MG63 (cell line): ENCODE results near the gene PRMT7. TPM values are rescaled to one million over a fixed set of nuclear protein-coding genes. Genes with fewer than 3 reads are reported as not detected.

Experiments
- DNase-seq: peaks from one replicate; pipeline ENCODE4 v3.0.0-alpha.2; 2020
- H3K27me3 ChIP-seq: fragments of 250-450 bp; sonication (Bioruptor Pico); 2 replicates; pipeline ENCODE4 v1.5.1; 2020; ENCODE audit warnings: mild to moderate bottlenecking, moderate library complexity
- H3K36me3 ChIP-seq: fragments of 250-450 bp; sonication (Bioruptor Pico); 2 replicates; pipeline ENCODE4 v1.5.1; 2020; ENCODE audit warnings: mild to moderate bottlenecking, moderate library complexity
- H3K4me3 ChIP-seq: fragments of 250-450 bp; sonication (Bioruptor Pico); 2 replicates; pipeline ENCODE4 v1.5.1; 2020; ENCODE audit warnings: mild to moderate bottlenecking, moderate library complexity
- H3K9me3 ChIP-seq: fragments of 250-450 bp; sonication (Bioruptor Pico); 2 replicates; pipeline ENCODE4 v1.5.1; 2020; ENCODE audit warnings: mild to moderate bottlenecking, moderate library complexity
- total RNA-seq: library from RNA; depleted of rRNA; stranded (reverse); fragments of >200 nt; shearing (Covaris generic); gene quantifications from 2 replicates; pipeline ENCODE4 v1.2.3, GENCODE V29; 2014; ENCODE audit warnings: low replicate concordance

PRMT7 gene
- total RNA-seq, 1 experiment from 2014 or later = 81.1 TPM

GRCh38 chr16:68362947-68363657 lies 52.3 kb downstream of the PRMT7 start:
- no peak for DNase-seq
- H3K27me3 ChIP-seq = no peaks in the 10 kb centered on the region
- H3K4me3 ChIP-seq = no peak overlapping the region
- H3K9me3 ChIP-seq = no peaks in the 10 kb centered on the region
- H3K36me3 ChIP-seq = no peaks in the 10 kb centered on the region

- no peak overlapping the region for H3K4me3 ChIP-seq
- H3K36me3 ChIP-seq = no peaks in the 10 kb centered on the region
- H3K9me3 ChIP-seq = no peaks in the 10 kb centered on the region
- H3K27me3 ChIP-seq = no peaks in the 10 kb centered on the region
- no peak for DNase-seq
Observed at GRCh38 chr16:68363658-68364521, 53.1 kb downstream of the PRMT7 start.

- H3K27me3 ChIP-seq = no peaks in the 10 kb centered on the region
- DNase-seq = no peak
- H3K4me3 ChIP-seq = no peak overlapping the region
- H3K9me3 ChIP-seq = no peaks in the 10 kb centered on the region
- H3K36me3 ChIP-seq = no peaks in the 10 kb centered on the region
Observed at GRCh38 chr16:68364561-68364998, 53.8 kb downstream of the PRMT7 start.

- Histone ChIP-seq H3K9me3 (no peaks in the 10 kb centered on the region), H3K36me3 (no peaks in the 10 kb centered on the region), H3K4me3 (no peak overlapping the region), H3K27me3 (no peaks in the 10 kb centered on the region)
- DNase-seq = no peak
Observed at GRCh38 chr16:68365167-68365817, 54.5 kb downstream of the PRMT7 start.

- Histone ChIP-seq H3K9me3 (no peaks in the 10 kb centered on the region), H3K4me3 (no peak overlapping the region), H3K36me3 (no peaks in the 10 kb centered on the region), H3K27me3 (no peaks in the 10 kb centered on the region)
- no peak for DNase-seq
Observed at GRCh38 chr16:68366062-68366461, 55.2 kb downstream of the PRMT7 start.

- no peak for DNase-seq
Observed at GRCh38 chr16:68367030-68367429, 56.2 kb downstream of the PRMT7 start.

GRCh38 chr16:68367440-68367839 lies 56.6 kb downstream of the PRMT7 start:
- Histone ChIP-seq H3K9me3 (no peaks in the 10 kb centered on the region), H3K36me3 (no peaks in the 10 kb centered on the region), H3K4me3 (no peak overlapping the region), H3K27me3 (no peaks in the 10 kb centered on the region)
- DNase-seq = no peak

More at GRCh38 chr16:68367030-68367429, 56.2 kb downstream of the PRMT7 start:
- H3K9me3 ChIP-seq = no peaks in the 10 kb centered on the region
- H3K36me3 ChIP-seq = no peaks in the 10 kb centered on the region
- no peak overlapping the region for H3K4me3 ChIP-seq
- no peaks in the 10 kb centered on the region for H3K27me3 ChIP-seq

- Histone ChIP-seq H3K9me3 (no peaks in the 10 kb centered on the region), H3K4me3 (no peak overlapping the region), H3K27me3 (no peaks in the 10 kb centered on the region), H3K36me3 (no peaks in the 10 kb centered on the region)
- DNase-seq = no peak
Observed at GRCh38 chr16:68367891-68368290, 57.1 kb downstream of the PRMT7 start.

GRCh38 chr16:68368301-68368888 lies 57.6 kb downstream of the PRMT7 start:
- Histone ChIP-seq H3K36me3 (no peaks in the 10 kb centered on the region), H3K27me3 (no peaks in the 10 kb centered on the region), H3K4me3 (no peak overlapping the region), H3K9me3 (no peaks in the 10 kb centered on the region)
- DNase-seq = no peak

- no peaks in the 10 kb centered on the region for H3K36me3 ChIP-seq
- DNase-seq = no peak
- H3K4me3 ChIP-seq = no peak overlapping the region
- H3K27me3 ChIP-seq = no peaks in the 10 kb centered on the region
- H3K9me3 ChIP-seq = no peaks in the 10 kb centered on the region
Observed at GRCh38 chr16:68369168-68369567, 58.3 kb downstream of the PRMT7 start.

- H3K4me3 ChIP-seq = no peak overlapping the region
- no peak for DNase-seq
- no peaks in the 10 kb centered on the region for H3K36me3 ChIP-seq
- no peaks in the 10 kb centered on the region for H3K9me3 ChIP-seq
- no peaks in the 10 kb centered on the region for H3K27me3 ChIP-seq
Observed at GRCh38 chr16:68369697-68370580, 59.1 kb downstream of the PRMT7 start.

- Histone ChIP-seq H3K9me3 (no peaks in the 10 kb centered on the region), H3K27me3 (no peaks in the 10 kb centered on the region), H3K4me3 (no peak overlapping the region), H3K36me3 (no peaks in the 10 kb centered on the region)
- DNase-seq = no peak
Observed at GRCh38 chr16:68370581-68371275, 59.9 kb downstream of the PRMT7 start.

- H3K27me3 ChIP-seq = no peaks in the 10 kb centered on the region
- H3K36me3 ChIP-seq = no peaks in the 10 kb centered on the region
- H3K4me3 ChIP-seq = no peak overlapping the region
- DNase-seq = no peak
- H3K9me3 ChIP-seq = no peaks in the 10 kb centered on the region
Observed at GRCh38 chr16:68371276-68371651, 60.4 kb downstream of the PRMT7 start.

- Histone ChIP-seq H3K9me3 (no peaks in the 10 kb centered on the region), H3K27me3 (no peaks in the 10 kb centered on the region), H3K36me3 (no peaks in the 10 kb centered on the region), H3K4me3 (no peak overlapping the region)
- no peak for DNase-seq
Observed at GRCh38 chr16:68371706-68372380, 61.0 kb downstream of the PRMT7 start.

GRCh38 chr16:68372381-68372720 lies 61.5 kb downstream of the PRMT7 start:
- no peaks in the 10 kb centered on the region for H3K27me3 ChIP-seq
- H3K9me3 ChIP-seq = no peaks in the 10 kb centered on the region
- no peak for DNase-seq
- no peaks in the 10 kb centered on the region for H3K36me3 ChIP-seq
- no peak overlapping the region for H3K4me3 ChIP-seq
